Medulla oblongata (tissue), 1 donor: Measurements from ENCODE around the gene SUSD5.
A peak's percentile ranks its signal among the peaks of the same experiment; 100 is the strongest.
"Not testable (repeated sequence)": the region's sequence is repeated elsewhere in the genome, so short reads cannot be mapped to it uniquely, and the experiment has no call there.

Experiments
- DNase-seq: peaks from one replicate; pipeline ENCODE4 v3.0.0-alpha.2; 2015; ENCODE audit errors: extremely low spot score

The SUSD5 gene

DNA sequence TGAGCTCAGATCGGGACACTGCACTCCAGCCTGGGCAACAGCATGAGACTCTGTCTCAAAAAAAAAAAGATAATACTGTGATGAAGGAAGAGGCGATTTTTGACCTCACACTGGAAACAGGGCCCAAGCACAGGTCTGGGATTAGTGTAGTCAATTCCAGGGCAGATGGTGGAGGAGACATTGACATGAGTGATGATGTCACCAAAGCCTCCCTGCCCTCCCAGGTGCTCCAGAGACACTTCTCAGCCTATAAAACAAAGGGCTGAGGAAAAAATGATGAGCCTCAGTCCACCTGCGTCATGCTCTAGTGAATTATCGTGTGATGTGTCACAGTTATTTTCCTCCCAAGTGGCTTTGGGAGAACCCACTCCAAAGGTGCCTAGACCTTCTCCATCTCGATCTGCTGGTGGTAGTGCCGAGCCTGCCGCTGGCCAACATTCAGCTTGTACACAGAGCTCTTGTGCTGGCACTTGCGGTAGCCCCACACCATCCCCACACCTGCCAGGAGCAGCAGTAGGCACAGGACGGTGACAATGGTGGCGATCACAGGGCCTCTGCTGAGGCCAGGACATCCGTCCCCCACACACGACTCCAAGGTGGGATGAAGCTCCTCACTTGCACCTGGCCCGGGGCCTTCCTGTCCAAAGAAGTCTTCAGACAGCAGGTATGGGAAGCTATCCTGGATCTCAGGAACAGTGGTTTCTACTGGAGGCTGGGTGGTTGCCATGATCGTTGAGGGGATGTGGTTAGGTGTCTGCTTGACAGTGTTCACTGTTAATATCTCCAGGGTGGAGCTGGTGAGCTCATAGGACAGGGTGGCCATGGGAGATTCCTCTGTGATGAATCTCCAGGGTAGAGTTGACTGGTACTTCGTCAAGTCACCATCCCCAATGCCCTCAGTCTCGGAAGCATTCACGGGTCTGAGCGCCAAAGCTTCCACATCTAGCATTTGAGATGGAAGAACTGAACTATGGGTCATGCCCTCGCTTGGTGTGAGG lies 65.9 kb downstream of the SUSD5 start:
- DNase-seq = no peak

DNA sequence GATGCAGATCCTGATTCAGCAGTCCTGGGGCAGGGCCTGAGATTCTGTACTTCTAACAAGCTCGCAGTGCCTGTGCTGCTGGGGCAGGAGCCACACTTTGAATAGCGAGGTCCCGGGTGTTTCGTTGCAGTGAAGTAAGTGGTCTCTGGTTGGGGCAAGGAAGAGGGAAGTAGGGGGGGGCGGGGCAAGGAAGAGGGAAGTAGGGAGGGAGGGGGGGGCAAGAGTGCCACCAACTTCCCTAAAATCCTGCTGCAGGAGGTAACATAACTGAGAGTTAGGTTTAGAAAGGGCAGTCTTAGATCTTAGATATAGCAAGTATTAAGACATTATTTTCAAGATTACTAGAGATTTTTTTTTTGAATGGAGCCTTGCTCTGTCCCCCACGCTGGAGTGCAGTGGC lies 69.3 kb downstream of the SUSD5 start:
- DNase-seq = peak; percentile 43

DNA sequence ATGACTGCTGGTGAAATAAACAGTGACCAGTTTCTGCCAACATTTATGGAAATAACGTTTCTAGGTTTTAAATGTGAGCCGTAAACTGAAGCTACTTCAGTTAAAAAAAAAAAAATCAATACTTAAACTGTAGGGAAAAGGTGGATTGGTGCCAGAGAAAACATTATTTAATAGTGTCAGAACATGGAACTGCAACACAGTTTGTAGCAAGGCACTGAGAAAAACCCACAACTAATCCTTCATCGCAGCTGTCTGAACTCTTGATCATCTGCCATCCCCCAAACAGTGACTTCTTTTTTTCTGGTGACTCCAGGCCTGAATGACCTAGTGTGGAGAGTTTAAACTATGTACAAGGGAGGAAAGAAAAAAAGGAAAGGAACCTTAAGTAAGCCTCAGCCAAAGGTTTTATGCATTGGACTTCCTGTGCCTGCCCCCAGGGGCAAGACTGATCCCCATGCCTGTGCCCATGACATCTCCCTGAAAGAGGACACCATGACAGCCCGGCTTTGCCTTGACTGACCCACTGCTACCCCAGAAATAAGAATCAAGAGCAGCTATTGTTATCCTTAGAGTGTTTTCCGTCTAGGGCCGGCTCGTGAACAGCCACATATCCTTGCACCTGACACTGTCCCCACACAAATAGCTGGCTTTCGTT lies 71.7 kb downstream of the SUSD5 start:
- DNase-seq = peak; percentile 95

DNA sequence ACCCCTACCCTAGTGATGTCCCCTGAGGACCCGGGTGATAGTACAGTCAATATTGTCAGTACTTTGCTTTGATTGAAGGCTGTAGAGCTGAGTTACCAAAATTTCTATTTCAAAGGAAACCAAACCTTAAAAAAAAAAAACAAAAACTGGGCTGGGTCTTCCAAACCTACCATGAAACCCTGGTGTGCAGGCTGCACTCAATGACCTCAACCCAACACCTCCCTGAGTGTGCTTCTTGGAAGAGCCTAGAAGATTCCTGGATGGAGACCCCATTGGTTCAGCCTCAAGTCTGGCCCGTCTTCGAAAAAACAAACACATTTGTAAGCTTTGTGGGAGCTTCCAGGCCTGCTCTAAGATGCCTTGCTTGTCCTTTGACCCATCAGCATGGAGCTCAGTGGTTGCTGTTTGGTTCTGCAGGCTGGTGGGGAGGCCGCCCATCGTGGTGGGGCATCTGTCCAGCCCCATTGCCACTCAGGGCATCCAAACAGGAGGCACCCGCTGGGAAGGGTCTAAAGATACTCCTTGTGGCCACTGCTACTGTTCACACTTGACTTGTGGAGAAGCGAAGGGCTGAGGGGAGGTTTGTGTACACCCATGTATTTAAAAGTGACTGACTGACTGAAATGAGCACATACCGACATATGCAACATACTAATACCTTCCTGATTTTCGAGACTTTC lies 72.6 kb downstream of the SUSD5 start:
- DNase-seq = peak; percentile 11

DNA sequence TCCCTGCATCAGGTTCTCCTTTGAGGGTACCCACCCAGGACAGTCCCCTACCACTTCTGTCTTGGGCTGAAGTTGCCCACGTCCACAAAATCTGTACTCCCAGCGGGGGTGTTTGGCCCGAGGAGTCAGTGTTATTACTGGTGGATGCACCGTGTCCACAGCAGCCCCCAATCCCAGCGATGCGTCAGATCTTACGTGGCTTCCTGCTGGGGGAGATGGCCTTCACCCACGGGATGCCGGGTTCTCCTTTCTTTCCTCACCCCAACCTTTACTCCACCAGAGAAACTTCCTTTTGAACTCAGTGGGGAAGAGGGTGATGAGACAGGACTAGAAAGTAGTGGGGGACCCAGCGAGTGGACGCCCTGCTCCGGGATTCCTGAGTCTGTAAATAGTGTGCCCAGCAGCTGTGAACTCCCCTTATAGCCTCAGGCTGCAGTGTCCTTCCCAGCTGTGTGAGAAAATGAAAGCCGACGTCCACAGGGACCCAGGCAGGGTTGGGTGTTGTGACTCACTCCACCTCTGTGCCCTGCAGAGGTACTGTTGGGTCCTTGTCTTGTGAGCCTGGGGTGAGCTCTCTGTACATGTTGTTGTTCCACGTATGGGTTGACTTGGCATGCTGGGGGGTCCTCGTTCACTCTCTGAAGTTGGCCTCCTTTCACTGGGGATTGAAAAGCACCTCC lies 73.2 kb downstream of the SUSD5 start:
- no peak for DNase-seq

DNA sequence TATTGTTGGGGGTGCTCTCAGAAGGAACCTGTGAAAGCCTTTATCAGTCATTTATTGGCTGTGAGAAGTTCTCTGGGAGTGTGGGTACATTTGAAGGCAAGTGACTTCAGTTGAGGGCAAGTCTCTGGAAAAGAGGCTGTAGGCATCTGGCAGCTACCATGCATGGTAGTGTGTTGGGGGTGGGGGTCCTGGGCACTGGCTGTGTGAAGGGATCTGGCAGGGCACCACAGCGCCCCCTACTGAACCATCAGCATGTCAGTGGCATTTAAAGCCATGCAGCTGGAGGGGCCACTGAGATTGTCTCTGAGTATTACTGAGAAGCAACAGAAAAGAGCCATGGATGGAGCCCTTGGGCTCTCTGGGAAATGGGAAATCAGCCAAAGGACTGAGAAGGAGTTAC lies 74.2 kb downstream of the SUSD5 start:
- no peak for DNase-seq

DNA sequence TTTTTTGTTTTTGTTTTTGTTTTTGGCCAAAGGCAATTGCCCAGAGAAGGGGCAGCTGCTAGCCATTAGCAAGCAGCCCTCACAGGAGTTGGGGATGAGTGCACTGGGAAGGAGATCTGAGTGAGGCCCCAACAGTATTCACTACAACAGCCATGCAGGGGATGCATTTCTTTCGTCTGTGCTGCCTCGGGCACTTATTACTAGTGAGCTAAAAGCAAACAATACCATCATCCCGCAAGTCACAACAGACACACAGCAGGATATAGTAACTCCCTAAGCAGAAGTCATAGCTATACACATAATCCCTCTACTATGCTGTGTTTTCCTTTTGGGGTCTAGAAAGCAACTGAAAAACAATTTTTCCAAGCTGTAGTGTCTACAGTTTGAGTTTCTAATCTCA lies 77.6 kb downstream of the SUSD5 start:
- no peak for DNase-seq

DNA sequence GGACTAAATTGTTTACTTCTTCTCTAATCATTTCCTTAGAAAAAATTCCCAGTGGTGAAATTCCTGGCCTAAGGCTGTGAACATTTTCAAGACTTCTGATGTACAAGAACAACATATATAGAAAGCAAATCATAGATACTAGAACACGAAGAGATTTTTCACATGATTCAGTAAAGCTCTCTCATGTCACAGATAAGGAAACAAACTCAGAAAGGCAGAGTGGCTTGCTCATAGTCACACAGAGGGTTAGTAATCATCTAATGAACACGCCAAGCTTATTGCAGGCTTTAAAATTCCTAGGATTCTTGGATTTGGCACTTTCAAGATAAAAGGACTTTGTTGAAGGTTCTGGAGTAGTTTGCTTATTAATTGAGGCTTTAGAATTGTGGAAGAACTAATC lies 78.6 kb downstream of the SUSD5 start:
- no peak for DNase-seq

DNA sequence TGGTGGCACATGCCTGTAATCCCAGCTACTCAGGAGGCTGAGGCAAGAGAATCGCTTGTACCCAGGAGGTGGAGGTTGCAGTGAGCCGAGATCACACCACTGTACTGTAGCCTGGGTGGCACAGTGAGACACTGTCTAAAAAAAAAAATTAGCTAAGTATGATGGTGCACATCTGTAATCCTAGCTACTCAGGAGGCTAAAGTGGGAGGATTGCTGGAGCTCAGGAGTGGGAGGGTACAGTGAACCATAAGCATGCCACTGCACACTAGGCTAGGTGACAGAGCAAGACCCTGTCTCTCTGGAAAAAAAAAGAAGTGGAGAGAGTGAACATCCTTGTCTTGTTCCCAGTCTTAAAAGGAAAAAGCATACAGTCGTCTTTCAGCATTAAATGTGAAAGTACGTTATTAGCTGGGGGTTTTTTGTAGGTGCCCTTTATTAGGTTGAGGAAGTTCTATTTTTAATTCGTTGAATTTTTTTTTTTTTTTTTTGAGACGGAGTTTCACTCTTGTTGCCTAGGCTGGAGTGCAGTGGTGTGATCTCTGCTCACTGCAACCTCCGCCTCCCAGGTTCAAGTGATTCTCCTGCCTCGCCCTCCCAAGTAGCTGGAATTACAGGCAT lies 79.5 kb downstream of the SUSD5 start:
- not testable (repeated sequence) for DNase-seq

DNA sequence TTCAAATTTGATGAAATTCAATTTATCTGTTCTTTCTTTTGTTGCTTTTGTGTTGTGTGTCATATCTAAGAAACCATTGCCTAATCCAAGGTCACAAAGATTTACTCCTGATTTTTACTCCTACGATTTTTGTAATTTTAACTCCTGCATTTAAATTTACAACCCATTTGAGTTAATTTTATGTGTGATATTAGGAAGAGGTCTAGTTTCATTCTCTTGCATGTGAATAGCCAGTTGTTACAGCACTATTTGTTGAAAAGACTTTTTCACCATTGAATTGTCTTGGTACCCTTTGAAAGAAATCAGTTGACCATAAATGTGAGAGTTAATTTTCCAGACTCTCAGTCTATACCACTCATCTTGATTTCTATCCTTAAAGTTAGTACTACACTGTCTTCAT lies 80.9 kb downstream of the SUSD5 start:
- DNase-seq = no peak

DNA sequence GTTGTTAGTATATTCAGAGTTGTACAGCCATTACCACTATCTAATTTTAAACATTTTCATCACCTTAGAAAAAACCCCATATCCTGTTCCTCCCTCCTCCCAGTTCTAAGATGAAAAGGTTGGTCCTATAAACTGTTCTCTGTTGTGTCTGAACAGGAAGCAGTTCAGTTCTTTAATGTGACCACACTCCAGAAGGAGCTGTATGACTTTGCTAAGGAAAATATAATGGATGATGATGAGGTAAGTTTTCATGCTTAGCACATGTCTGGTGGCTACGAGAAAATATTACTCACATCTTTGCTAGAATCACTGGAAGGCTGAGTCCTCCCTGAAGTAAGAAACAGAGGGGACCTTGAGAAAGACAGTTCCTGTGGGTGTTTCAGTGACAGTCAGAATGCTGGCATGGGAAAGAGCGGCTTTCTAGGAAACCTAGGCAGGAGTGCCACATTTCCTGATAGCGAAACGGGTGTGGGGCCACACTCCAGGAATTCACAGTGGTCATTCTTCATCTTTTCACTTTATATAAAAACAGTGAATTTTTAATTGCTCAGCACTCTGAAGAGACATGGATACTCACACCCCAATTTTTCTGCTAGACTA lies 84.5 kb downstream of the SUSD5 start:
- no peak for DNase-seq

DNA sequence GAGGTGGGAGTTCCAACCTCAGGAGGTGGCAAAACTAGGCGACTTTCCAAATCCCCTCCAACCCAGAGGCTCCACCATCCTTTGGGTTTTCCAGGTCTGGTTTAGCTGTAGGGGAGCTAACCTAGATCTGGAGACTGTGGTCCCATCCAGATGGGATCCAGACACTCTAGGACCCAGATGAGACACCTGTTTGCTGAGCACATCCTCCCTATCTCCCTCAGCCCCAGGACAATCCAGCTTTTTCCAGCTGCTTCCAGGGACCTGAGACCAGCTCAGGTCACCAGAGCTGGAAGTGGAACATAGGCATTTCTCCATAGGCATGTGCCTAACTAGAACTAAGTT lies 86.6 kb downstream of the SUSD5 start:
- DNase-seq = no peak

DNA sequence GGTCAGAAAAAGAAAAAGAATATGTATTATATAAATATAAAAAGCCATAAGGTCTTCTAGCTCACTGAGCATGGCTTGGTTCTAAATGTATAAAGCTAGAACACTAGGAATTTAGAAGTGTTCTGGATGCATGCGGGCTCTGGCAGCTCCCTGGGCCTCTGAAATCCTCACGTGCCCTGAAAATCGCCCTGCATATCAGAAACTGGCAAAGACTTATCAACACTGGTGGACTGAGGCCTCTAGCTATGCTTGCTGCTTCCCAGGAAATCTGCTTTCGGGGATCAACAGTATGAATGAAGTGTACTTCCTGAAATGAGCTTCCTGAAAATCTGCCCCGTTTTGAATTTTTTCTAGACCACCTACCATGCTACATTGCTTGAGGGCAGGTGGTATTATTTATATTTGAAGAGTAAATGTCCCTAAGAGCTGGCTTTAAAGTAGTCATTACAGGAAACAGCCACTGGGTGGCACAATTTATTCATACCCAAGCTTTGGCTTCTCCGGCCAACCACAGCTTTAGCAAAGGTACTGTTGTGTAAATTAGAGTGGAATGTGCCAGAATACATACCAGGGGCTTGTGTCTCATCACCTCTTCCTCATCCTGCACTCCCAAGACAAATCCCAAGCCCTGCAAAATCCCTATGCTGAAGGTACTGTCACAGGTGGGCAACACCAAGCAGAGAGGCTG lies 87.1 kb downstream of the SUSD5 start:
- peak; percentile 87 for DNase-seq

DNA sequence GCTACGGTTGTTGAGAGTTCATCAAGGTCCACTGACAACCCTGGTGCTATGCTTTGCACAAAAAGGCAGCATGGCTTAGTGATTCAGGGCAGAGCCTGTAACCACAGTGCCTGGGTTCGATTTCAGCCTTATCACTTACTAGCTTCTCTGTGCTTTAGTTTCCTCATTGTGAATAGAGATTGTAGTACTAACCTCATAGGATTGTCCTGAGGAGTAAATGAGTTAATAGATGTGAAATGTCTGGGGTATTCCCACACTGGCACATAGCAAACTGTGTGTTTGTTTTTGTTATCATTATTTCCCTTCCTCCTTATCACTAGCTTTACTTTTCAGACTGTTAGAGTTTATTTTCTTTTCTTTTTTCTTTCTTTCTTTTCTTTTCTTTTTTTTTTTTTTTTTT lies 88.5 kb downstream of the SUSD5 start:
- no peak for DNase-seq

DNA sequence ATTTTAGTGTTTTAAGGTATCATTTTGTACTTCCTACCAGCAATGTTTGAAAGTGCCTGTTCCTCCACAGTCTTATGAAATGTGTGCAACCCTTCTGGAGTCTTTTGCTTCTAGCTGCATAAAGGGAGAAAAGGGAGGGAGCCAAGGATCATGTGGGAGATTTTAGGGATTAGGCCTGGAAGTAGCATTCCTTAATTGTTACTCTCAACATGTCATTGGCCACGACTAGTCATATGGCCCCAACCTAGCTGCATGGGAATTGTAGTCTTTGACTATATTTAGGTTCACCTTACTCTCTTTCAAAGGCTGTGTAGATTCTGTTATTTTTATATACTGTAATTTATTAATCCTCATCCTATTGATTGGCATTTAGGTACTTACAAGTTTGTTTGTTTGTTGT lies 89.9 kb downstream of the SUSD5 start:
- no peak for DNase-seq

DNA sequence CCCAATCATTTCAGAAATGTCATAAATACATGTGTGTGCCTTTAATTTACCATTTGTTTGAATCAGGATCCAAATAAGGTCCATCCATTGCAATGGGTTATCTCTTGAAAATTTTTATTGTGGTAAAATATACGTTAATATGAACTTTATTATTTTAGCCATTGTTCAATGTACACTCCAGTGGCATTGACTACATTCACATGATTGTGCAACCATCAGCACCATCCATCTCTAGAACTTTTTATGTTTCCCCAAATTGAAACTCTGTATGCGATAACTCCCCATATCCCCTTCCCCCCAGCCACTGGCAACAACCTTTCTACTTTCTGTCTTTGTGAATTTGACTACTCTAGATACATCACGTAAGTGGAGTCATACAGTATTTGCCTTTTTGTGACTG lies 92.8 kb downstream of the SUSD5 start:
- DNase-seq = no peak

DNA sequence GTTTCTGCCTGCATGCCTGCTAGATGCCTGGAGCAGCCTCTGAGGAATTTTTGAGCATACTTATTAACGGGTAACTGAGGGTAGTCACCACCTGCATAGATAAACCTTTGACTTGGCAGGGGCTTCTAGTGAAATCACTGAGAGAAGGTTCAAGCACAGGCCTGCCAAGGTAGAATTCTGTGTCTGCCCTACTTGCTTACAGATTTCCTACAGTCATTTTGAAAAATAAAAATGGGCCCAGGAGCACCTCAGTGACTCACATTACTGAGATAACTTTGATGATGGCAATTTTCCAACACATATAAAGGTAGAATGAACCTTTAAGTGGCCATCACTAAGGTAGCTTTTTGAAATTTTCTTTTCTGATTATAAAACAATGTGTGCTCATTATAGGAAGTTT lies 94.0 kb downstream of the SUSD5 start:
- DNase-seq = no peak

DNA sequence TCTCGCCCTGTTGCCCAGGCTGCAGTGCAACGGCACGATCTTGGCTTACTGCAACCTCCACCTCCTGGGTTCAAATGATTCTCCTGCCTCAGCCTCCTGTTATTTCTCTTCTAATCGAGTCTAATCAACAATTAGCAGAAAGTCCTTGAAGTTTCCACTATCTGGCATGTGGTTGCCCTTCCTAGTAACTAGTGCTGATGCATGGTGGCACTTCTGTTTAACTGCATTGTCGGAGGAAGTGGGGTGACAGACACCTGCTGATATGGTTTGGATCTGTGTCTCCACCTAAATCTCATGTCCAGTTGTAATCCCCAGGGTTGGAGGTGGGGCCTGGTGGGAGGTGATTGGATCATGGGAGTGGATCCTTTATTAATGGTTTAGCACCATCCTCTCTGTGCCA lies 95.6 kb downstream of the SUSD5 start:
- no peak for DNase-seq

DNA sequence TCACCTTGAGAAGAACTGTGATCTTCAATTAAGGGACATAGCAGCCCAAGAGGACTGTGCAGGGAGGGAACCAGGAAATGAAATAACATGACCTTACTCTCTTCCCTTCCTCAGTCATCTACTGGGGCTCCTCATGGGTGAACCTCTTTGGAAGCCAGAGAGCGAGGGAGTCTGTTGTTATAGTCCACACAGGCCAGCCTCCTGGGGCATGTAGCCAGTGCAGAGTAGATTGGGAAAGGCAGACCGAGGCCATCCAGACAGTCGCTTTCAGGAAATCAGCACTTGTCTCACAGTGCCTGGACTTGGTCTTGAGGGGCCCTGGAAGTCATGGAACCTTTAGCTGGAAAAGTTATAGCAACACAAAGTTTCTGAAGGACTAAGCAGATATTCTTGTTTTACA lies 98.7 kb downstream of the SUSD5 start:
- no peak for DNase-seq

DNA sequence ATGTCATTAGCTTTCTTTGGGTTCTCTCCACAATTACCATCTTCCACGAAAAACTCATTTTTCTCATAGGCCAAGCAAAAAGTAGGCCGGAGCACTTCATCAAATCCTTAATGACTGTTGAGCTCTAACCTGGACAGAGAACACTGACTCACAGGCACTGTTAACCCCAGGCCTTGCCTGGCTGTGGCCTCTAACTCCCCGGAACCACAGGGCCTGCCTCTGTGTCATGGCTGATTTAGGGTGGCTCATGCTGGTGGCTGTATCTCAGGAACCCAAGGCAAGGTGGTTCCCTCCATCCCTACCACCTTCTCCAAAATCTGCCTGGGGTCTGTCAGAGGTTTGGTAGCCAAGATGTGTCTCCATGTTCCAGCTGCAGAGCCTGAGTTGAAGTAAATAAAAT lies 101.1 kb downstream of the SUSD5 start:
- no peak for DNase-seq
